Stomach (tissue), 4 donors: ENCODE measurements around the gene MUC6.

Experiments used
- CTCF ChIP-seq, 7 experiments: fragments of 450-650 bp in 4 of 7; fragments of 200-600 bp in 3 of 7; sonication (generic) in 3 of 7; IDR thresholded peaks; one replicate each; pipeline ENCODE4 v1.5.1; 2016 to 2019; ENCODE audit warnings: antibody characterized with exemption in 7 of 7, control low read depth in 2 of 7, mild to moderate bottlenecking in 1 of 7
- EP300 ChIP-seq: sonication (generic); formaldehyde crosslinking; IDR thresholded peaks from one replicate; pipeline ENCODE4 v1.6.1; 2017; ENCODE audit warnings: antibody characterized with exemption
- POLR2A ChIP-seq, 4 donors: fragments of 450-650 bp; IDR thresholded peaks; one replicate each; pipeline ENCODE4 v1.6.1; 2016; ENCODE audit warnings: antibody characterized with exemption in 4 of 4, control low read depth in 2 of 4, mild to moderate bottlenecking in 1 of 4, moderate library complexity in 1 of 4
- POLR2AphosphoS5 ChIP-seq, 3 donors: sonication (generic); formaldehyde crosslinking; IDR thresholded peaks; one replicate each; pipeline ENCODE4 v1.6.1; 2016; ENCODE audit warnings: antibody characterized with exemption in 3 of 3

- TF ChIP-seq CTCF (IDR thresholded peaks at IDR 0.05) (no peak), POLR2AphosphoS5 (IDR thresholded peaks at IDR 0.05) (peak in 1 of 3 donors; percentile 4), POLR2A (IDR thresholded peaks at IDR 0.05) (no peak), EP300 (no peak)
Observed at GRCh38 chr11:1011320-1011698, 25.2 kb downstream of the MUC6 start.
